Cerebellar cortex (tissue), 1 donor: ENCODE measurements around the gene GRB10.
A peak's percentile ranks its signal among the peaks of the same experiment; 100 is the strongest.

Experiments used
- DNase-seq: peaks from one replicate; pipeline ENCODE4 v3.0.0-alpha.2; 2015; ENCODE audit warnings: low spot score

The GRB10 gene

GRCh38 chr7:50782375-50783208, at the start of gene GRB10:
TSS of gene GRB10 (minus strand) at chr7:50782896. CDS start at chr7:50732322, 50,574 bp downstream.
- DNase-seq, result peak; percentile 82

GRCh38 chr7:50828801-50829200, 46.1 kb upstream of the GRB10 start:
- no peak for DNase-seq

- DNase-seq, result no peak
These were observed 45.4 kb upstream of the GRB10 start for GRCh38 chr7:50828116-50828515.

- DNase-seq, result no peak
These were observed 44.6 kb upstream of the GRB10 start for GRCh38 chr7:50827281-50827680.

GRCh38 chr7:50826371-50827172, 43.9 kb upstream of the GRB10 start:
- DNase-seq, result no peak

- no peak for DNase-seq
These were observed 42.8 kb upstream of the GRB10 start for GRCh38 chr7:50825465-50825864.

GRCh38 chr7:50824882-50825281, 42.2 kb upstream of the GRB10 start:
- DNase-seq, result no peak

GRCh38 chr7:50822706-50823105, 40.0 kb upstream of the GRB10 start:
- DNase-seq, result no peak

GRCh38 chr7:50822110-50822509, 39.4 kb upstream of the GRB10 start:
- no peak for DNase-seq

GRCh38 chr7:50821457-50822008, 38.8 kb upstream of the GRB10 start:
- DNase-seq, result no peak

GRCh38 chr7:50818324-50818723, 35.6 kb upstream of the GRB10 start:
- no peak for DNase-seq

- DNase-seq, result no peak
These were observed 34.9 kb upstream of the GRB10 start for GRCh38 chr7:50817561-50817960.

- DNase-seq, result no peak
These were observed 32.4 kb upstream of the GRB10 start for GRCh38 chr7:50815138-50815537.

GRCh38 chr7:50814166-50814565, 31.5 kb upstream of the GRB10 start:
- DNase-seq, result no peak

GRCh38 chr7:50812841-50813475, 30.3 kb upstream of the GRB10 start:
- DNase-seq, result peak; percentile 12

GRCh38 chr7:50812094-50812493, 29.4 kb upstream of the GRB10 start:
- DNase-seq, result no peak

- DNase-seq, result no peak
These were observed 25.7 kb upstream of the GRB10 start for GRCh38 chr7:50808282-50808888.

- DNase-seq, result no peak
These were observed 24.5 kb upstream of the GRB10 start for GRCh38 chr7:50807026-50807730.

- DNase-seq, result no peak
These were observed 23.4 kb upstream of the GRB10 start for GRCh38 chr7:50806143-50806542.

- no peak for DNase-seq
These were observed 22.9 kb upstream of the GRB10 start for GRCh38 chr7:50805447-50806125.
